Smooth muscle cell of the brain vasculature (primary cell): ENCODE results near the gene DCN.
A peak's percentile ranks its signal among the peaks of the same experiment; 100 is the strongest.

ENCODE experiments used
- DNase-seq: peaks from one replicate; pipeline ENCODE4 v3.0.0-alpha.2; 2012; ENCODE audit warnings: low read depth, low spot score

The DCN gene

GRCh38 chr12:91140026-91140931 is 42.3 kb downstream of the DCN start:
- peak; percentile 71 for DNase-seq

GRCh38 chr12:91139286-91139685 is 43.3 kb downstream of the DCN start:
- no peak for DNase-seq

- DNase-seq: no peak
These were observed 44.2 kb downstream of the DCN start for GRCh38 chr12:91138337-91138920.

GRCh38 chr12:91133871-91134270 is 48.7 kb downstream of the DCN start:
- no peak for DNase-seq

- DNase-seq: no peak
These were observed 52.8 kb downstream of the DCN start for GRCh38 chr12:91129662-91130362.

GRCh38 chr12:91127751-91128150 is 54.9 kb downstream of the DCN start:
- DNase-seq: no peak

- no peak for DNase-seq
These were observed 55.3 kb downstream of the DCN start for GRCh38 chr12:91127306-91127705.

GRCh38 chr12:91126516-91126915 is 56.1 kb downstream of the DCN start:
- DNase-seq: no peak

GRCh38 chr12:91123236-91123916 is 59.2 kb downstream of the DCN start:
- no peak for DNase-seq

- DNase-seq: no peak
These were observed 61.8 kb downstream of the DCN start for GRCh38 chr12:91120781-91121180.

- no peak for DNase-seq
These were observed 63.5 kb downstream of the DCN start for GRCh38 chr12:91119089-91119488.

- DNase-seq: no peak
These were observed 69.0 kb downstream of the DCN start for GRCh38 chr12:91113621-91114020.

- no peak for DNase-seq
These were observed 71.0 kb downstream of the DCN start, which contains the start of gene LUM for GRCh38 chr12:91111366-91112325. Gene LUM (minus strand): TSS chr12:91111494. CDS start chr12:91108979, 2,515 bp downstream.

- DNase-seq: no peak
These were observed 72.2 kb downstream of the DCN start for GRCh38 chr12:91110311-91110924.

GRCh38 chr12:91109581-91110310 is 72.9 kb downstream of the DCN start:
- no peak for DNase-seq

GRCh38 chr12:91109148-91109564 is 73.5 kb downstream of the DCN start:
- no peak for DNase-seq

GRCh38 chr12:91108196-91108755 is 74.3 kb downstream of the DCN start:
- DNase-seq: no peak

- DNase-seq: no peak
These were observed 76.3 kb downstream of the DCN start for GRCh38 chr12:91106283-91106682.

- DNase-seq: no peak
These were observed 76.8 kb downstream of the DCN start for GRCh38 chr12:91105807-91106206.
